Fibroblast of upper back skin (primary cell): Measurements from ENCODE around the gene TNFRSF1A.

Source experiments
- DNase-seq: peaks from one replicate; pipeline ENCODE4 v3.0.0-alpha.2; 2013

TNFRSF1A gene

GRCh38 chr12:6322352-6322751, 19.5 kb downstream of the TNFRSF1A start:
- no peak for DNase-seq

DNA sequence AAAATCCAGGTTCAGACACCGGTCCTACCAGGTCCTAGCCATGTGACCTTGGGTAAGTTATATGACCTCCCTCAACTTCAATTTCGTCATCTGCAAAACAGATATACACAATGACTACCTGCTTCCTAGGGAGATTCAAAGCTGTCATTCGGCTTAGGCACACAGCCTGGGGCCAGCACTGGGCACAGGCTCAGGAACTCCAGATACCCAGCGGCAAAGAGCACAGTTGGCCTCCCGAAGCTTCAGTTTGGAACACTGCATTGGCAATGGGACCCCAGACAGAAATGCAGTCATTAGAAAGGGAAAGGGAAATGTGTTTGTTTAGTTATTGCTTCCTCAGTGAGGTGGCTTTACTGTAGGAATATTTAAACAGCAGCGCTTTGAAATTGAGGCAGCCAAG, 20.0 kb downstream of the TNFRSF1A start:
- DNase-seq, result no peak

DNA sequence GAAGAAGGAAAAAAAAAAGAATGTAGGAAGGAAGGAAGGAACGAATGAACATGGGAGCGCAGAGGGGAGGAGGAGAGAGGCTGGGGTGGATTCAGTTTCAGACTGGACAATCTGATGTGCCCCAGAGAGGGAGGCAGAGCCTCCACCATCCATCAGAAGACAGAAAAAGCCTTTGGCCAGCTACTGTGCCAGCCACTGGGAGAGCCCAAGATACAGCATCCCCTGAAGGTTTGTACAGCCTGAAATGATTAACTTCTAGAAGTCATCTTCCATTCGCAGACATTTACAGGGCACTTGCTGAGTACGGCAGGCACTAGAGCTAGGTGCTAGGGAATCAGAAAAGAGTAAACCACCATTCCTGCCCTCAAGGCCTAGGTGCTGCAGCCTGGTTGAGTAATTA, 22.4 kb downstream of the TNFRSF1A start:
- no peak for DNase-seq

DNA sequence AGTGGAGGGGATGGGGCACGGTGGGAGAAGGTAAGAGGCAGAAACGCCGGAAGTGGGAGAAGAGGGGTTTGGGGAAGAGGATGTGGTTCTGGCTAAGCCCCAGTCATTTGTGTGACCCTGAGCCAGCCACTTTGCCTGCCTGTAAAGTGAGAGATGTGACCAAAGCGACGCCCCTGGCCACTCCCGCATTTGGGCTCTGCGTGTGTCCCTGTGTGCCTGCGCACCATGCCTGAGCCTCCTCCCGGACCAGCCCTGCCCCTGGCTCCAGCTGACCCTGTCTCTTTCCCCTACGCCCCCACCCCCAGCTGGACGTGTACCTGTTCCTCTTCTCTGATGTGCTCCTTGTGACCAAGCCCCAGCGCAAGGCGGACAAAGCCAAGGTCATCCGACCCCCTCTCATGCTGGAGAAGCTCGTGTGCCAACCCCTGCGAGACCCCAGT, 23.4 kb downstream of the TNFRSF1A start:
- no peak for DNase-seq

- DNase-seq, result no peak
Observed at GRCh38 chr12:6317693-6318439, 24.0 kb downstream of the TNFRSF1A start.

- no peak for DNase-seq
Observed at GRCh38 chr12:6316921-6317692, 24.8 kb downstream of the TNFRSF1A start.

DNA sequence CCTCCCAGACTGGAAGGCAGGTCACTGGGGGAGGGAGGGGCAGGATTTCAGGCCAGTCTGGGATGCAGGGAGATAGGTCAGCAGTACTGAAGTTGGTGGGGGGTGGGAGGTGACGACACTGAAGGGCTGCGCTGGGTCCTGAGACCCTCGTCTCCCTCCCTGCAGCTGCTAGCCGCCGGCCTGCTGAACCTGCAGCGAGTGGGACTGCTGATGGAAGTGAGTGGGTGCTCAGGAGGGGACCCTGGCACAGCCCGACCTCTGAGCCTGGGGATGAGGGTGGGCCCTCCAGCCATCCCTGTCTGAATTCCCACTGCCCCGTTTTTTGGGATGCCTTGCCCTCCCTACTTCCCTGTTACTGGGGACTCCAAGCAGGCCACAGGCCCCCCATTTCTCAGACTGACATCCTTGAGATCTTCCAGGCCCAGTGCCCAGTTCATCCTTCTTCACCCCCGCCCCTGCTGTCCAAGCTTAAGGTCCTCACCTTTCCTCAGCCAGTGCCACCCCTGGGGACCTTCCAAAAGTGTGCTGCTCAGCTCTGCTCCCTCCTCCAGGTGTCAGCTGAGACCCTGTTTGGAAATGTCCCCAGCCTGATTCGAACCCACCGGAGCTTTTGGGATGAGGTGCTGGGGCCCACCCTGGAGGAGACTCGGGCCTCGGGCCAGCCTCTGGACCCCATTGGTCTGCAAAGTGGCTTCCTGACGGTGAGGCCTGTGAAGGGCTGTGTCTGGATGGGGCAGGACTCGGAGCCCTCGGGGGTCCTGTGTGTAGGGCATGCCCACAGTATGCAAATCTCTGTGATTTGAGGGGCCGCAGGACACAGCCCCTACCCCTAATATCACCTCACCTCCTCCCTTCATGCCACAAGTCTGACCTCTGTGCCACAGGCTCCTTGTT, 25.9 kb downstream of the TNFRSF1A start:
- no peak for DNase-seq

- no peak for DNase-seq
Observed at GRCh38 chr12:6315184-6315583, 26.7 kb downstream of the TNFRSF1A start.

DNA sequence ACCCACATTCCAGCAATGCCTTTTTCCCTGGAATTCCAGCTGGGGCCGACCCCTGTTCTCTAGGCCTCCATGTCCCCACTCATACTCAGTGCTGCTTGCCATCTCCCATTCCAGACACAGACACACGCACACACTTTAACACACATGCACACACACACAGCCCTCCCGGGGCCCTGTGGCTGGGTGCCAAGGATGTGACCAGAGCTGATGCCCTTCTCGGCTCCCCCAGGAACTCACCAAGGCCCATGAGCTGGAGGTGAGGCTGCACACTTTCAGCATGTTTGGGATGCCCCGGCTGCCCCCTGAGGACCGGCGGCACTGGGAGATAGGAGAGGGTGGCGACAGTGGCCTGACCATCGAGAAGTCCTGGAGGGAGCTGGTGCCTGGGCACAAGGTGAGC, 27.1 kb downstream of the TNFRSF1A start:
- DNase-seq, result no peak

DNA sequence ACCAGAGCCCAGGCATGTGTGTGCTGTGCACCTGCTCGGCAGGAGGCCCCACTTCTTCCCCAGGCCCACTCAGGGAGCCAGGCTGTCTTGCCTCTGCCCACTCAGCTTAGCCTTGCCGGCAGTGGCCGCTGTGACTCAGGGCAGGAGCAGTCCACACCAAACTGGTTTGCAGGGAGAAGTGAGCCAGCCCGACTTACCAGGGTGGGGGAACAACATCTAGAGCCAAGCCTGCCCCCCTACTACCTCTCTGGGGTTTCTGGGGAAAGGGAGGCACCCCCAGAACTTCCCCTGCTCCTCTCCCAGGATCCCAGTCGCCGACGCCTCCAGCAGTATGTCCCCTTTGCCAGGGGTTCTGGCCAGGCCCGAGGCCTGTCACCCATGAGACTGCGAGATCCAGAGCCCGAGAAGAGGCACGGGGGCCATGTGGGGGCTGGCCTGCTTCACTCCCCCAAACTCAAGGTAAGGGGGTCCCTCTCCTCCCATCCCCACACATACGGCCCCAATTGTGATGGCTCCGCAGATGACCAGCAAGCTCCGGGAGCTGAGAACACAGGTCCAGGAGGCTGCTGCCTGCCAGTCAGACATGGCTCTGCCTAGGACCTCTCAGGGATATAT, 28.4 kb downstream of the TNFRSF1A start:
- no peak for DNase-seq

DNA sequence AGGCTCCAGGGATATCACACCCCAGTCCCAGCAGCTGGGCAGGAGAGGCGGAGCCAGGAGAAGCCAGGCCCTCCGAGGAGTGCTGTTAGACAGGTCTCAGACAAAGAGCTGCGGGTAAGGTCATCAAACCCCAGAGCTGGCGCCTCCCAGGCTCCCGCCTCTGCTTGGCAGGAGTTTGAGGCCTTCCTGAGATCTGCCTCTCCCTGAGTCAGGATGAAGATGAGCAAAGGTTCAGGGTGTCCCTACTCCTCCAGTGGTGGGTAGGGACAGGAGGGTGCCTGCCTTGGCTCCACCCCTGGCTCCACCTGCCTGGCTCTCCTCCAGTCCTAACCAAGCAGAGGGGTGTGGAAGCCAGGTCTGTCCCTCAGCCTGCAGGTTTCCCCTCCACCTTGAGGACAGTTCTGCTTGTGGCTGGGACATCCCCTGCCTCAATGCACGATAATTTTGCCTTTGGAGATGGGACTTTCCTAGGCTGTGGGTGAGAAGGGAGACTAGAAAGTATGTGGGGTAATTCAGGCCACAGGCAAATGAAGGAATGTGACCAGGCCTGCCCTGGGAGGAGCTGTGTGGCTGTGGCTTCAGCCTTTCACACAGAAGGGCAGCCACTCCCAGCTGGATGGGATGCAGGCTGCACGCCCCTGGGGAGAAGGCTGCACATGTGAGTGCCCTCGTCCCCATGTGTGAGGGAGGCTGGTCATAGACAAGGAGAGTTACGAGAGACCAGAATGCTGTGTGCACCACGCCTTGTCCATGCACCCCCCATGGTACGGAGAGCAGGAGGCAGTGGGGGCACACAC, 29.1 kb downstream of the TNFRSF1A start:
- no peak for DNase-seq

DNA sequence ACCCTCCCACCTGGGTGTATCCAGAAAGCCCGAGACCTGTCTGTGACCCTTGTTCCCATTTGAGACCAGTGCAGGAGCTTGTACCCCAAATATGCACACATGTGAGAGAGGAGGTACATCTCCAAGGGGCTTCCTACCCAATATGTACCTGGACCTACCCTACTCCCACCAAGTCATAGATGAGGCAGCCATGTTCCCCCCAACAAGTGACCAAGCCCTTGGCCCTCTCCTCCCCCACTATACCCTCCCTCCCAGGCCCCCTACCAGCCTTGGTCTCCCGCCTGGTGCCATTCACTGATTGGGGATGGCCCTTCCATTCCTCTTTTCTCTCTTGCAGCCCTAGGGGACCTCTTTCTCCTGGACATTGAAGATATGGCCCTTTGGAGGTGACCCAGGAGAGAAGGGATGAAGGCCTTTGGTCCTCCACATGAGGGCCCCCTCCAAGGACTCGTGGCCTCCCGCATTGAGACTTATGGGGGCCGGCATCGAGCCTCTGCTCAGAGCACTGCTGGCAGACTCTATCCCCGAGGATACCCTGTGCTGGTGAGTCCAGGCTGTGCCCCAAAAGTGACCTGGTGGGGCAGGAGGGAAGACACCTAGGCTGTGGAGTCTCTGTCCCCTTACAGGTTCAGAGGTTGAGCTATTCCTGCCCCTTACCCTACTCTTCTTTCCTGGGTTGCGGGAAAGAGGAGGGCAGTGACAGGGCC, 29.9 kb downstream of the TNFRSF1A start:
- DNase-seq, result no peak

DNA sequence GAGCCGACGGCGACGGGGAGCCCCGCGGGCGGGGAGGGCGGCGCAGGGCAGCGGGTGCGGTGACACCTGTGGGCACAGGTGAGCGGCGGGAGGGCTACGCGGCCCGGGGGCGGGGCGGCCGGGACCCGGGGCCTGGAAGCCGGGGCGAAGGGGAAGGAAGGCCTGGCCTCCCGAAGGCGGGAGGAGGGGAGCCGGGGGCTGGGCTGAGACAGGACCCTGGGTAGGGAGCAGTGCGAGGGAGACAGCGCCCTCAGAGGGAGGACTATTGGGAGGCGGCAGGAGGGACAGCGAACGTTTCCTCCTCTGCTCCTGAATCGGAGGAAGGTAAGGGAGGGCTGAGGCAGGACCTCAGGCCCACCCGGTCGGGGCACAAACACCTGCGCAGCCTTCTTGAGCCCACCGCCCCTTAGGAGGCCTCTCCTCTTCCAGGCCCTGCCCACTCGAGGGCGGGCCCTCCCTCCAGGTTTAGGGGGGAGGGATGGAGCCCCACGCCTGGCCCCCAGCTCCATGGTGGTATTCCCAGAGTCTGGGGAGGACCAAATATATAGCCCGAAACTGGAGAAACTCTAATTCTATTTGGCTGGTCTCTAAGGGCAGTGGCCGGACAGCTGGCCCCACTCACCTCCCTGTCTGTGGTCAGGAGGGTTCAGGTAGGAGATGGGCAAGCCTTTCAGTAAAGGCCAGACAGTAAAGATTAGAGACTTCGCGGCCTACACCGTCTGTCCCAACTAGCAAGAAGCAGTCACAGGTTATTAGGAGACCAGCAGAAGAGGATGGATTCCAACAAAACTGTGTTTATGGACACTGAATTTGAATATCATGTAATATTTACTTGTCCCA, 30.9 kb downstream of the TNFRSF1A start:
- DNase-seq, result no peak

DNA sequence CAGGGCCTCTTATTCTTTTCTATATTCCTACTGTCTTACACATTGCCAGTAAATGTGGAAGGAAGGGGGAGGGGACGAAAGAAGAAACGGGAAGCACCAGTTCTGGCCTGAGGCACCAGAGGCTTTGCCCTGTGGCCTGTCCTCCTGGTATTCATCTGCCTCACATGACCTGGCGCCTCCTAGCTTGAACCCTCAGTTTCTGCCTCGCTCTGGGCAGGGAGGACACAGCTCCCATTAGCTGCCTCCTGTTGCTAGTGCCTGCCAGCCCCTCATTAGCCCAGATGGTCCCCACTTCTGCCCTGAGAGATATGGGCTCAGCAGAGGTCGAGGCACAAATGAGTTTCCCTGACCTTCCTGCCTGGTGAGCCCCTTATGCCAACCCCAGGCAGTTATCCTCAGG, 34.3 kb downstream of the TNFRSF1A start:
- no peak for DNase-seq

DNA sequence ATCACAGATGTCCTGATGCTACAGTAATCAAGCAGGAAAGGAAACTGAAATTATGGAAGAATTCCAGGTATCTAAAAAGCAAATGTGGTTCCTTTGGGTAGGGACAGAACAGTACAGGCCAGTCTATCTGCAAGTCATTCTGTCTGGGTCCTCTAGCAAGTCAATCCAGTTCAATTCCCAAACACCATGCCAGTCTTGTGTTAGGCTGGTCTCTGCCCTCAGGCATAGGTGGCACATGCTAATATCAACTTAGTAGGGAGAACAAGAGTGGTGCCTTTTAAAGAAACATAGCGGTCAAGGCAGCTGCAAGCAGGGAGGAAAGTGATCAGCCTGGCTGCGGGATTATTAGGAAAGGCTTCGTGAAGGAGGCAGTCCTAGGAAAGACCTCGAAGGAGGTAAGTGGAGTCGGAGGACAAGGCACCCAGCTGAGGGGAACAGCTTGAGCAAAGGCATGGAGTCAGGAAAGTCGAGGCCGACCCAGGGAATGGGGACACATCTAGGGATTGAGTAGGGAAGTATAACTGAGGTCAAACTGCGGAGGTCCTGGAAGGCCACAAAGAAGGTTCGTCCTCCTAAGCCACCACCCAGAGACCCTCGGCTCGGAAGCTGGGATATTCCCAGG, 35.2 kb downstream of the TNFRSF1A start:
- no peak for DNase-seq

DNA sequence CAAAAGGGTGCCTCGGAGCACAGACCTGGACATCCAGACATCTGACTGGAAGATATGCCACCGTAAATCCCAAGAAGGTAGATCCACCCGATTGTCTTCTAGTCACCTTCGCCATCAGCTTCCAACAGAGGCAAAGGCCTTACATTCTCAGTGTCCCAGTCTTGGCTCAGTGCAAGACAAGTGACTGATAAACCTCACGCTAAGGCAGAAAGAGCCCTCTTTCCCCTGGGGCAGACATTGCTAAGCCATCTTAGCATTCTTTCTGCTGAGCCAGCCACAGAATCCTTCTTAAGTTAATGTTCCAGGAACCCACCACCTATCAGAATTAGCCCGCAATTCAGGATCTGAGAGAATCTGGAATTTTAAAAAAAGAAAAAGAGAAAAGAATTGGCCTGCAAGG, 35.7 kb downstream of the TNFRSF1A start:
- no peak for DNase-seq

GRCh38 chr12:6303071-6303470, 38.8 kb downstream of the TNFRSF1A start:
- no peak for DNase-seq

DNA sequence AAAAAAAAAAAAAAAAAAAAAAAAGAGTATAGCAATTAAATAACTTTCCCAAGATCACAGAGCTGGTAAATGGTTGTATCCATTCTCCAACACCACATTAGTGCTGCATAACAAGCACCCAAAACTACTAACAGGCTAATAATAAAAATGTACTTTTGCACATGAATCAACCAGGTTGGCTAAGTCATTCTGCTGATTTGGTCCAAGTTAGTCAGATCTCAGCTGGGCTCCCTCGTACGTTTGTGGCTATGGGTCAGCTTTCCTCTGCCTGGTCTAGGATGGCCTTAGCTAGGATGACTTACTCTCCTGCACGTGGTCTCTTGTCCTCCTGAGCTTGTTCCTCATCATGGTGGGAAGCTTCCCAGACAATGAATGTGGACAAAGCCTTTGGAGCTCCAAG, 39.3 kb downstream of the TNFRSF1A start:
- DNase-seq, result no peak

- DNase-seq, result no peak
Observed at GRCh38 chr12:6301721-6302120, 40.2 kb downstream of the TNFRSF1A start.

GRCh38 chr12:6297170-6297569, 44.7 kb downstream of the TNFRSF1A start:
- DNase-seq, result no peak
